Stimulated activated CD4-positive, alpha-beta T cell treated with anti-CD3 and anti-CD28 coated beads, TNF-alpha, amount 100 ng/mL, for 4 hours (primary cell): ENCODE measurements around the gene NPY2R.

ENCODE experiments used
- DNase-seq, 3 experiments: peaks; one replicate each; pipeline ENCODE4 v3.0.0-alpha.2; 2020; ENCODE audit warnings: low read depth in 3 of 3

Gene NPY2R, protein sequence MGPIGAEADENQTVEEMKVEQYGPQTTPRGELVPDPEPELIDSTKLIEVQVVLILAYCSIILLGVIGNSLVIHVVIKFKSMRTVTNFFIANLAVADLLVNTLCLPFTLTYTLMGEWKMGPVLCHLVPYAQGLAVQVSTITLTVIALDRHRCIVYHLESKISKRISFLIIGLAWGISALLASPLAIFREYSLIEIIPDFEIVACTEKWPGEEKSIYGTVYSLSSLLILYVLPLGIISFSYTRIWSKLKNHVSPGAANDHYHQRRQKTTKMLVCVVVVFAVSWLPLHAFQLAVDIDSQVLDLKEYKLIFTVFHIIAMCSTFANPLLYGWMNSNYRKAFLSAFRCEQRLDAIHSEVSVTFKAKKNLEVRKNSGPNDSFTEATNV

DNA sequence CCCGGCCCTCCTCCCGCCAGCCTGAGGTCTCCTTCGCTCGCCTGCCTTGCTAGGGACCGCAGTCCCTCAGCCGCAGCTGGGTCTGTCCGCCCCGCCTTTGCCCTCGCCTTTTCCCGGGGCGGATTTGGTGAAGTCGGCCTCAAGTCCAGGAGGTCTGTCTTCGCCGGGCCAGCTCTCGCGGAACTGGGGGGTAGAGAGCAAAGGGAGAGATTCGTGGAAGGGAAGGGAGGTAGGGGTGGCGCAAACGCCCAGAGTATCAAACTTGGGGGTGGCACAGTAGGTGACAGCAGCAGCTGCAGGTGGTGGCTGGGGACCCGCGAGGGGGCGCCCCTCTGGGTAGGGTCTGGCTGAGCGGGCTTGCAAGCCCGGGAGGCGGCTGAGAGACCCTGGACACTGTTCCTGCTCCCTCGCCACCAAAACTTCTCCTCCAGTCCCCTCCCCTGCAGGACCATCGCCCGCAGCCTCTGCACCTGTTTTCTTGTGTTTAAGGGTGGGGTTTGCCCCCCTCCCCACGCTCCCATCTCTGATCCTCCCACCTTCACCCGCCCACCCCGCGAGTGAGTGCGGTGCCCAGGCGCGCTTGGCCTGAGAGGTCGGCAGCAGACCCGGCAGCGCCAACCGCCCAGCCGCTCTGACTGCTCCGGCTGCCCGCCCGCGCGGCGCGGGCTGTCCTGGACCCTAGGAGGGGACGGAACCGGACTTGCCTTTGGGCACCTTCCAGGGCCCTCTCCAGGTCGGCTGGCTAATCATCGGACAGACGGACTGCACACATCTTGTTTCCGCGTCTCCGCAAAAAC is at the start of gene NPY2R:
Gene NPY2R, plus strand, starts transcription at position 379 of the 797 bp plus-strand sequence. CDS start 5,304 bp downstream, outside the sequence.
- DNase-seq: no peak

DNA sequence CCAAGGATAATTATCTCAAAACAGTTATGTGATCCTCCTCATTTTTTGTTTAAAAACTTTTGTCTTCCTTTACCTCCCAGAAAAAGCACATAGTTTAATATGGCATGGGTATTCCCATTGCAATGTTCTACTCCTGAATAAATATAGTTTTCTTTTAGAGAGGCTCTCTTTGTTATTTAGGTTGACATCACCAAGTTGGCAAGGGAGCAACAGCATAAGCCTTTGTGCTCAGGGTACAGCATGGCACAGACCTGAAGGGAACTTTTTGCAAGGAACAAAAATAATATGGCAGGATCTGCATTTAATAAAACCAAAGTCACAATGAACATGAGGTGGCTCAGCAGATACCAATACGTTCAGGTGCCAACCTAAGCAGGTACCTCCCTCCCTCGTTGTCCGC is 47.1 kb upstream of the NPY2R start:
- DNase-seq: no peak

DNA sequence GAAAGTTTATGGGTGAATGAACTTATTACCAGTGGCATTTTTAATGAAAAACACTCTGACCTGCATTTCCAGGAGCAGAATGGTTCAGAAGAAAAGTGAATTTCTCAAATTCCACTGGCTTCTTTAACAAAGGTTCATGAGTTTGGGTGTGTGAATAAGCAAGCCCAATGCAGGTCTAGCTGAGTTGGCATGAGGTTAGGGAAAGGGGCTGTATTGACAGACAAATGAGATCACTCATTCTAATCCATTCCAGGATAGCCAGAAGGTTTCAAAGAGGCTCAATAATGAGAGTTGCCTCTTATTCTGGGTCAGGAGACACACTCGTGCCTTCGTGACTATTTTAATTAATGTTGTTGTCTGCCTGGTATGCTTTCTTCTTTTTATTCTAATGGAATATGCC is 43.7 kb upstream of the NPY2R start:
- no peak for DNase-seq

DNA sequence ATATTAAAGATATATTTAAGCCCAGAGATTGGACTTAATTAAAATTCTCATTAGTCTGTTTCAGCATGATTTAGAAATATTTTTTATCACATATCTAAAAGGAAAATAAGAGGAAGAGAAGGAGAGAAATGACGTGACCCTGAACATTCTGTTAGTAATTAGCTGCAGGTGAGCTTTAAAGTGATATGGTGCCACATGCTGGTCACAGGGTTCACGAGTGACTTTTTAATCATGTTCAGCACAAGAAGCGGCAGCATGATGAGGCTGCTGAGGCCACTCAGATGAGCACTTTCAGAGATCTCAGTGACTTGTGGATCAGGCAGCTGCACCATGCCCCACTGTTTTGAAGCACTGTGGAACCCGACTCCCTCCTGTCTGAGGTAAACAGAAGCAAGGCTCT is 37.9 kb upstream of the NPY2R start:
- DNase-seq: no peak

DNA sequence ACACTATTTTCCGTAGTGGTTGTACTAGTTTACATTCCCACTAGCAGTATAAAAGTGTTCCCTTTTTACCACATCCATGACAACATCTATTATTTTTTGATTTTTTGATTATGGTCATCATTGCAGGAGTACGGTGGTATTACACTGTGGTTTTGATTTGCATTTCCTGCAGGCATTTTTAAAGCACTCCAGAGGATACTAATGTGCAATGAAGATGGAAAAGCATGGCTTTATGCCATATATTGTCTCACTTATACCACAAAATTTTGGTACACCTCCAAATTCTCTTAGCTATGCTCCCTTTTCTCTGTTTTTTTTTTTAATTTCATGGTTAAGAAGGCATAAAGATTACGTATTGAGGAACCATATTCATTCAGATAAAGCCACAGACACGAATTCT is 35.1 kb upstream of the NPY2R start:
- DNase-seq: no peak

DNA sequence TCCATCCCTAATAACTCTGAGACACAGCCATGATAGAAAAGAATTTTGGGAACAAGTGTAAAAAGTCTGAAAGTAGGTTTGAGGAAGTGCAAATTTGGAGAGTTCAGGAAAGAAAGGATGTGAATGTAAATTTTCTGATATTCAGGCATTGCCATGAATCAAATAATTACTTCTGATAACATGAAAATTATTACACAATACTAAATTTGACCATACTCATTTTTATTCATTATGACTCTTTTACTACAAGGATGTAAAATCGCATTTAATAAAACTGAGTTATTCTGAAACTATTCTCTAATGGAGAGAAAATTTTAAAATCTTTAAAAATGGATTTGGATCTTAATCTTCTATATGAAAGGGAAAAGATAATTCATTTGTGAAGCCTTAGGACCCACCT is 33.8 kb upstream of the NPY2R start:
- no peak for DNase-seq

DNA sequence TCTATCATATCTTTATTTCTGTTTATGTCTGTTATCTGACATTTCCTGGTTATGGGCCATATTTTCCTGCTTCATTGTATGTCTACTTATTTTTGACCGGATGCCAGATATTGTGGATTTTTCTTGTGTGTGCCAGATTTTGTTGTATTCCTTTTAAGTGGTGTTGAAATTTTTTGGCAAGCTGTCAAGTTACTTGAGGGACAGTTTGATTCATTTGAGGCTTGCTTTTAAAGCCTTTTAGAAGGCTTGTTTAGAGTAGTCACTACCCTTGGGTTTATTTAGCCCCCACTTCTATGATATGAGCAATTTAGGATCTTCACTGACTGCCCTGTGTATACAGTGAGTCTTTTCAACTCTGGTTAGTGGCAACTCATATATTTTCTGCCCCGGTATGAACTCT is 29.2 kb upstream of the NPY2R start:
- no peak for DNase-seq

DNA sequence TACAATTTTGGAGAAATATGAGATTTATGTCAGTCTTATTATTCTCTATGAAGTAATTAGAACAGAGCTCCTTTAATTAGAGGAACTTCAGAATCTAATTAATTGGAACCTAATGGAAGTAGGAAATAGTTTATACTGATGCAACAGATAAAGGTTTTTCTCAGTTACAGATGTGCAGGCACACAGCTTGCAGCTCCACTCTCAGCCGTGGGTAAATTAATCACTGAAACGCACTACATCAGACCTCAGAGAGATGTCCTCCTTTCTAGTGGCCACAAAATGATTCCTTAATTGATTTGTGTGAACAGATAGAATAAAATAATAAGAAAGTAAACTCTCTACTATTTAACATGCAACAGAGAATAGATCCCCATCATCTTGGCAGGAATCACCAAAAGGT is 21.5 kb upstream of the NPY2R start:
- DNase-seq: no peak

DNA sequence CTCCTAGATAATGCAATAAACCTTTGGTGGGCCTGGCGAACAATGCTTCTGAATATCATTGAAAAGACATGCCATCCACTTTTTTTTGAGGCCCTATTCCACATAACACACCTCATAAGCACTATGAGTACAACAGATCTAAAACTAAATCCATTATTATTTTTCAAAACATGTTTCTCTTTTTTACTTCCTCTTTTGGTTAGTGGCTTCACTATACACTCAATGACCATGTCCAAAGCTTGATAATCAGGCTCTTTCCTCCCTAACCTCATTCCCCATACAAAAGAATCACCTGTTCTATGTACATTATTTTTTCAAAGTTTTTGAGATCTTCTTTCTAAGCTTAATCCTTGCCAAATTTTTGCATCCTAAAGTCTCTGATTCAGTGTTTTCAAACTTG is 20.4 kb upstream of the NPY2R start:
- DNase-seq: no peak

DNA sequence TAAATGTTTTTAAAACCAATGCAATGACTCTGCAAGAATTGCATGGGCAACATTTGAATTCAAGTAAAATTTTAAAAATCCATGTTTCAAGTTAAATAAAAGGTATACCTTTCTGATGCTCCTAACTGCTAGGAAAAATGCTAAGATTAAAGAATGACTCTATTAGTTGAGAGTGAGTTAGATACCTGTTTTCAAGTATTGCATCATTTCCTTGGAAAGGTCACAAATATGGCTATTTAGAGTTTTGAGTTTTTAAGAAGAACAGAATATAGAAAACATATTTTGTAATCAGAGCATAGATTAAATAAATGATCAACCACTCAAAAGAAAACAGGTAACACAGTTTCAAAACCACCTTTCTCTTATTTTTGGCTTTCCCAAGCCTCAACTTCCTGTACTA is 18.3 kb upstream of the NPY2R start:
- no peak for DNase-seq

DNA sequence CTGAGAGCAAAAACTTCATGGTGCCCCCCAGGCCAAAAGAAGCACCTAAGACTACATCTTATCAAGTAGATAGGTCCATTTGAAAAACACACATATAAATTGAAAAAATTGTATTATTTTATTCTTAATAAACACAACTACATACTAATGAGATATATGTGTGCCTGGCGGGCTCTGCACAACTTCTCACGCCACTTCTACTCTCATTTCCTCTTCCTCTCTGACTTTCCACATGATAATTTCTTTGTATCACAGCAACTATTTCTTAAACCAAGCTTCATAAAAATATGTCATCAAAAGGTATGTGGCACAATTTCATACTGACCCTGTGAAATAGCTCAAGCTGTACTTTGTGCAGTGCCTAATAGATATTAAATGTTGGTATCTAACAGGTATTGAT is 10.7 kb upstream of the NPY2R start:
- DNase-seq: no peak

DNA sequence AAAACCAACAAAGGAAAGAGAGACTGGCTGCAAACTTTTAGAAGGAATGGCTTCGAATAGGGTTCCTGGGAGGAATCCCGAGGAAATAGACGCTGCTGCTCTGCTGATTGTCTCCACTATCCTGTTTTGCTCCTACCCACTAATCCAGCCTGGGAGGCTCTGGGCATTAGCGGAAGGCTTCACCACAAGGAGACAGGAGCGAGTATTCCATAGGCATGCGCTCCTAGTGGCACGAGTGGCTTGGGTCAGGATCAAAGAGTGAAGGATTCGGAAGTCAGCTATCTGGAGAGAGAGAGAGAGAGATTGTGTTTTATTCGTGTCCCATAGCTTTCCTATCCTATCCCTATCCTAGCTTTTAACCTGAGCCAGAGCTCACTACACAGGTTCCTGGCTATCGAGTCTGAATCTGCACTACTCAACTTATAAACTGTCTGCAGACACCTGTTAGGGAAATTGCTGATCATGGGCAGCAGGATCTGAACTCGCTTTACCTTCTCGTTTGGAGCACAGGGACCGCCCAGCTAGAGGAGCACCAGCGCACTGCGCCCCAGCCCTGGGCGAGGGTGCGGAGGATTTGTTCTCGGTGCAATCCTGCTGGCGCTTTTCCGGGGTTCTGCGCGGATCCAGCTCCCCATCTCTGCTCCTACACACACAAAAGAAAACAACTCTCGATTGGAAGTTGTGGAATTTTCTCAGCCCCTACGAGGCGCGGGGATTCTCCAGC is 740 bp upstream of the NPY2R start:
- DNase-seq: no peak

DNA sequence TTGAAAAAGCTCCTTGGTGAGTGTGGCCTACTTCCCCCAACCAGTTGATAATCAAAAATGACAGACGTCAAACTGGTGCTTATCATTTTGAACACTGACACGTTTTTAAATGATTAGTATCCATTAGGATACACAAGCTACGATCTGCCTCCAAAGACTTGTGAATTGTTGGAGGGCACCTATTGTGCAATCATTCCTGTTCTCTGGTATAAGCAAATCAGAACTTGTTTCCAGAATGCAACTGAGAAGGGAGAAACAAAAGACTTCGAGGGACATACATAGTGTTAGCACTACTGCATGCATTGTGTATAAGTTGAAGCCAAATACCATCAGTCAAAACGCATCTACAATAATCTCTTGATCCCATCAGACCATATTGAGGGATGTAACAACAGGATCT is 11.6 kb downstream of the NPY2R start:
- no peak for DNase-seq

DNA sequence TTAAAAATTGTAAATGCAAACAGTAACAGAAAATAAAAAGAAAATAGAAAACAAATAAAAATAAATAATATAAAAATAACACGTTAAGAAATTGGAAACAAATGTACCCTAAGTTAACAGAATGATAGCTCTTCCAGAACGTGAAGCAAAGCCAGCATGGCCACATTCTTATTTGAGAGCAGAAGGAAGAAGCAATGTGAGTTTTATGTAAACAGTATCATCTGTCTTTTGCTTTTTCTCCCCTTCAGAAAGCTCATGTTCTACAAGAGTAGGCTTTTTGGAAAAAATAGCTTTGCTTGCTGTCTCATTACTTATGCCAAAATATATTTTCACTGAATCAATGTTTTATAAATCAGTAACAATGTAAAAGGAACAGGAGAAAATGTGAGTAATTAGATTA is 18.7 kb downstream of the NPY2R start:
- no peak for DNase-seq

DNA sequence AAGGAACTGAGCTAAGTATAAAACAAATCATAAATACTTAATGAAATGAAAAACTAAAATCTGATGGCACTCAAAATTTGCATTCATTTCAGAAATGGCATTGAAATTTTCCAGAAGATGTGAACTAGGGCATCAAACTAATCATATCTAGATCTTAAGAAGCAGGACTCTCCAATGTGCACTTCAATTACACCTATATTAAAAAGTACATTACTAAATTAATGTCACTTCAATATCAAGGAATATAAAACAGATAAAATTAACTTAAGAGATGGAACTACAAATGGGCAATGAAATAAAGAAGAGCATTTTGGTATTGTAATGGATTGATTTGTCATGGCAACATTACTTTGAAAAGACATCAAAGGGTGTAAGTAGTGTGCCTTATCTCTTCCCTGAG is 20.3 kb downstream of the NPY2R start:
- DNase-seq: no peak

DNA sequence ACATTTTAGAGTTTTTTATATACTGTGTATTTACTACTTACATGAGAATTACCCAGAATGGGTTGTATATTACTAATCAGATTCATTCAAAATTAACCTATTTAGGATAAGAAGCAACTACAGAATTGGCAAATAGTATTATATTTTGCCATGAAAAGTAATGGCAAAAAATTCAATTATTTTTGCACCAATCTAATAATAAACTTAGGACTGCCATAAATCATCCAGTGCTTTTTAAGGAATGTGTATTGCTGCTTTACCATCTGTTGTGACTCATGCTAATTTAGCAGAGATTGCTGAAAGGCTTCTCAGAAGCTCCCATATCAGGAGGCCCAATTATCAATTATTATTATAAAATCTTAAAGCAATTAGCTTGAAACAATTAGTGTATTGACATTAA is 24.0 kb downstream of the NPY2R start:
- DNase-seq: no peak

DNA sequence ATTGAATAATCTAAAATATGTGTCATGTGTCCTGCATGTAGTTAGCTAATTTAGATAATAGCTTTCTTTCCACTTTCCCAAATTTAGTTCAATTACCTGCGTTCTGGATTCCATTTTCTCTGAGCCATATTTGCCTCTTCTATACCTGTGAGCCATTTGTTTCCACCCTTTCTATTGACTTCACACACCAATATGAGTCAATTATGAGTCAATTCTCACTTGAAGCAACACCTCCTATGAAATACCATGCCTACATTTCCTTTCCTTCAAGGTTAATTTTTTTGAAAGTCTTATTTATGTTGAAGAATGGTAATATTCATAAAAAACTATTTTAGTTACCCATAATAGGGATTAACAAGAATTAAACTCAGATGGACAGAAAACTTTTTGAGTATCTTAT is 25.8 kb downstream of the NPY2R start:
- DNase-seq: no peak

DNA sequence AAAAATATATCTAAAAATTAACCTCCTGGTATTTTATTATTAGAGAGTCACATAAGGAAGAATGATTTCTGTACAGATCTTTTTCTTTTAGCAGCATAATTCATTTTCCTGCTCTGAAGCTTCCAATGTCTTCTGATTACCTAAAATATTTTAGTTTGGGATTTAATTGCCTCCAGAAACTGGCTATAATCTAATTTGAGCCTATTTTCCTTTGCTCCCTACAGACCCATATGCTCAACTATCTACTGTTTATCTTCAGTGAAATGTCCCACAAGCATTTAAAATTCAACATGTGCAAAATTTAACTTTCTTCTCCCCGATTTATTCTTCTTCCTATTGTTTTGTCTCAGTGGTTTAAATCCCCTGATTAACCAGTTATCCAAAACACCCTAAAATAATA is 29.1 kb downstream of the NPY2R start:
- DNase-seq: no peak

DNA sequence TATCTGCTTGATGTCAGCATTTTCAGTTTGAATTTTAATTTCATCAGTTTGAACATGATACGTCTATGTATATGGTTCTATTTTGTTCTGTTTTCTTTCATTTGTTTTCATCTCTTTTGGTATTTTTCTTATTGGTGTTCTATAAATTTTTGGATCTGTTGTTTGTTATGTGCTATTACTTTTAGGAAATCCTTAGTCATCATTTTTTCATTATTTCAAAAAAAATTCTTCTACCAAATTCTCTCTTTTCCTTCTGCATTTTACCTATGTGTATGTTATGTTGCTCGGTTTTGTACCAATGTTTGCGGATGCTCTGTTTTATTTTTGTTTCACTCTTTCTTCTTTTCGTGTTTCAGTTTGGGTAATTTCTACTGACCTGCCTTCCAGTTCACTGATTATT is 32.8 kb downstream of the NPY2R start:
- DNase-seq: no peak

DNA sequence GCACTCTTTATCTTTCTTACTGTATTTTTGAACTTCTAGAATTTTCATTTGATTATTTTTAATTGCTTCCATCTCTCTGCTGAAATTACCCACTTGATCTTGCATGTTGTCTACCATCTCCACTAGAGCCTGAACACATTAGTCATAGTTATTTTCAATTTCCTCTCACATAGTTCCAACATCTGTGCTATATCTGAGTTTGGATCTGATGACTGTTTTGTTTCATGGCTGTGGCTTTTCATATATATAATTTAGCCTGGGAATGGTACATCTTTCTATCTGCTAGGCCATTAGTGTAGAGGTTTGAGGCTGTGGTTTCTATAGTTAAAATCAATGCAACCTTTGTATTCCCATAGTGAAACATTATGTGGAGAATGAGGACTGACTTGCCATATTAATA is 33.2 kb downstream of the NPY2R start:
- DNase-seq: no peak

DNA sequence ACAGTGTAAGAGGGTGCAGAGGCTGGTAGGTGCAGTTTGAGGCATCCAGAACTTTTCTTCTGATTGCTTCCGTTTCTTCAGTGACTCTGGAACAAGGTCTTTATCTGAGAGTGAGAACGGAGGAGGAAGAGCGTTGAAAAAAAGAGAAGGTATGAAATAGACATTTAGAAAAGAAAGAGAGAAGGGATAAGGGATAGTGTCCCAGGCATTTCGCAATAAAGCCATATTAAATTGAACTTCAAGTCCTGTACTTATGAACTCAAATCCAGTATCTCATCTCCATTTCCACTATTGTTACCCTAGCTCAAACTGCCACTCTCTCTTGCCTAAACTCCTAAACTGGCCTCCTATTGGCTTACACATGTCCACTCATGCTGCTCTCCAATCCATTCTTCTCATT is 36.7 kb downstream of the NPY2R start:
- no peak for DNase-seq

DNA sequence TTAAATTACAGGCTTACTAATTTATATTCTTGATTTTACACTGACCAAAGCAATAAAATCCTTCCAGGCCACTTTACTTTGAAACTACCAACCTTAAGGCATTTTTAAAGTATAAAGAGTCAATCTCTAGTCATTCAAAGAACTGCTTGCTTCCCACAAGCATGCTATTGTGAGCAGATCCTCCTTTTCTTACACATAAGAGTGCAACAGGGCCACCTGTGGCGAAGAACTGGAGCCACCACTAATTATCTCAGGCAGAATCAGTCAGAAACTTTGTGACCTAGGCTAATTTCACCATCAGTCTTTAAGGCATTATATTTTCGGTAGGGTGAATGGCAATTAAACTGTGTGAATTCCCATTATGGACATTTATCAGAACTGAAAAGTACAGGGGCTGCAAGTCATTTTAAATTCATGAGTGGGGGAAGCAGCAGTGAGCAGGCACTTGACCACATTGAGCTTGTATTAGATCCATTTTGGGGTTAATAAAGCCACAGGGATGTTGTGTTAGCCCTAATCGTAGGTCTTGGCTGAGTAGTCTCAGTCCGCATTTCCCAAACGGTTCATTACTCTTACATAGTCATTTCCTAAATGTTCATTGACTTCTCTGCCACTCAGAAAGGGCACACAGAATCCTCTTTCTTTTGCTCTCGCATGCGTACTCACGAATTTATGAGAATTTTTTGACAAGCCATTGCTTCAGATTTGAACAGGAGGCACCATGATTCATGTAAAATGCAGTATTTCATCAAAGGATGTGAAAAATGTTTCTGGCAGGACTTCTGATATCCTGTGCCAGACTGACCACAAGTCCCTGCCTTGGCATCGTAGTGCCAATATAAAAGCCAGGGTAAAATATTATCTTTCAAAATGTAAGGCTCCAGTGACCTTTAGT is 39.8 kb downstream of the NPY2R start:
- DNase-seq: no peak
